SU-DHL-6 (cell line): ENCODE results near the gene CLK4.
"Not testable (repeated sequence)": the region's sequence is repeated elsewhere in the genome, so short reads cannot be mapped to it uniquely, and the experiment has no call there.

ENCODE experiments used
- CTCF ChIP-seq: fragments of 200-600 bp; sonication (generic); IDR thresholded peaks from one replicate; pipeline ENCODE4 v1.5.1; 2017; ENCODE audit warnings: antibody characterized with exemption, mild to moderate bottlenecking, low read length, moderate library complexity; ENCODE audit not compliant: insufficient read depth, poor library complexity, severe bottlenecking
- EZH2phosphoT487 ChIP-seq: fragments of 200-600 bp; sonication (generic), shearing (Covaris generic); conservative IDR thresholded peaks from 2 replicates; pipeline ENCODE4 v1.6.1; 2018; ENCODE audit warnings: mild to moderate bottlenecking, antibody characterized with exemption, low read length, moderate library complexity, mixed read lengths

- TF ChIP-seq CTCF, EZH2phosphoT487: not testable (repeated sequence)
These were observed 41.4 kb downstream of the CLK4 start for GRCh38 chr5:178585421-178585820.
